GM21367 (cell line): ENCODE results near the gene COL13A1.

Experiments
- ATAC-seq: cut with Tn5 transposase; IDR thresholded peaks from one replicate; pipeline ENCODE4 v1.9.1; 2021; ENCODE audit not compliant: unreplicated experiment

Gene COL13A1

DNA sequence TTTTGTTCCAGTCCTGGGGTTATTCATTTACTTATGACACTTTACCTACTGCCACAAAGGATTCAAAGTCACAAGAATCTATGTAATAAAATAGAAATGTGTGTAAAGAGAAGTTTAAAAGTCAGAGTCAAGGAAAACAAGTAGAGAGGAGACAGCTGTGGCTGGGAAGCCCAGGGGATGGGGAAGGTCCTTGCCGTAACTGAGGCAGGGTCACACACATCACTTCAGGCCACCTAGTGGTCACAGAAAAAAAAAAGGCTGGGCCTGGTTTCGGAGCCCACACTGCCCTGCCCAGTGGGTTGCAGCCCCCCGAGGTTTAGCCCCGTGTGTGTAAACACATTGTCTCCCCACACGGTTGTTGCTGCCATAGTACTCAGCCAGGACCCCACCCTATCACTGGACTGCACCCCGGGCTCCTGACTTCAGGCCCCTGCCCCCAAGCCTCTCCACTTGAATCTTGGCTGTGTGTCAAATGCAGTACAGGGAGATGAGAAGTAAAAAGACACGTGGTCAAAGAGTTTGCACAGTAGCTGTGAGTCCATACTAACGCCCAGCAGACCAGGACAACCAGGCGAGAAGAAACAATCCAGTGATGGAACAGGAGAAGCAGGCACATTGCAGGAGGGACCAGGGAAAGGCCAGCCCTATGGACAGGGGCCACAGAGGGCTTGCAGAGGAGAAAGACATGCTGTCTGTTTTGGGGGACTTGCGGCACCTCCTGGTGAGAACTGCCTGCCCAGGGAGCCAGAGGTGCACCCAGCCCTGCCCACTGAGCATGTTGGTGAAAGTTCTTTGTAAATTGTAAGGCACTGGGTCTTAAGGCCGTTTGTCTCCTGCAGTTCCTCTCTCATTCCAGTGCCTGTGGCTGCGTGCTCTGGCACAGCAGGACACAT lies 159.5 kb downstream of the COL13A1 start:
- ATAC-seq: no peak

DNA sequence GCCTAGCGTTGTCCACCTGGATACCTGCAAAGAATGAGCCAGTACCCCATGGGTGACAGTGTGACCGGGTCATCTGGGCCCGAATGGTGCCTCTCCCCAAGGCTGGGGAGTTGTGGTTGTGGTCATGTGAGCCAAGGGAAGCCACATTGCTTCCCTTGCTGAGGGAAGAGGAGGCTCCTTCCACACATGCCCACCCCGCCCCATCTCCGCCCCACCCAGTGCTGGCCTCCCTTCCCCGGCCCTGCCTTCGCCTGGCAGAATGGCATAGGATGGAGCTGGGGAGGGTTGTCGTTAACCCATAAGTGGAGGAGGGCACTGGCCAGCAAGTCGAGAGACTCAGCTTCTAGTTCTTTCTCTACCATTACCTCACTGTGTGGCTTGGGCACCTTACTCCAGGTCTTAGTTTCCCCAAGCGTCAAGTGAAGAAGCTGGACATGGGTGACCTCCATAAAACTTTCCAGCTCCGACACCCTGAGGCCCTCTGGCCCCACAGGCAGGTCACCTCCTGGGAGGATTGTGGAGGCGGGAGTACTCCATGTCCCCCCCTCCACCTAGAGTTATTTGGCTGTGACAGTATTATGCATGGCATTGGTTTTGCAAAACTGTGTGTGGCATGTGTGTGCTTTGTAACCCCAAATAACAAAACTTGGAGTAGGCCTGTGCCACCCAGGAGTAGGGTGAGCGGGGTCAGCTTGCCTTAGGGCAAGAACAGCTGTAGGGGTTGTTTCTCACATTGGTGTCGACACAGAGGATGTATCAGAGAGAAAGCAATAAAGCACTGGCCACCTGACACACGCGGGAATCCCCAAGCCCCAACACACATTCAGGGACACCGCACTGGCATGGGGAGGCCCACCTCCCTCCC lies 160.4 kb downstream of the COL13A1 start:
- no peak for ATAC-seq

GRCh38 chr10:69962746-69963135 lies 161.0 kb downstream of the COL13A1 start:
- no peak for ATAC-seq

GRCh38 chr10:69963178-69963834 lies 161.6 kb downstream of the COL13A1 start:
- no peak for ATAC-seq

GRCh38 chr10:69963835-69964710 lies 162.4 kb downstream of the COL13A1 start:
- no peak for ATAC-seq

- no peak for ATAC-seq
These were observed 163.4 kb downstream of the COL13A1 start for GRCh38 chr10:69965086-69965485.

DNA sequence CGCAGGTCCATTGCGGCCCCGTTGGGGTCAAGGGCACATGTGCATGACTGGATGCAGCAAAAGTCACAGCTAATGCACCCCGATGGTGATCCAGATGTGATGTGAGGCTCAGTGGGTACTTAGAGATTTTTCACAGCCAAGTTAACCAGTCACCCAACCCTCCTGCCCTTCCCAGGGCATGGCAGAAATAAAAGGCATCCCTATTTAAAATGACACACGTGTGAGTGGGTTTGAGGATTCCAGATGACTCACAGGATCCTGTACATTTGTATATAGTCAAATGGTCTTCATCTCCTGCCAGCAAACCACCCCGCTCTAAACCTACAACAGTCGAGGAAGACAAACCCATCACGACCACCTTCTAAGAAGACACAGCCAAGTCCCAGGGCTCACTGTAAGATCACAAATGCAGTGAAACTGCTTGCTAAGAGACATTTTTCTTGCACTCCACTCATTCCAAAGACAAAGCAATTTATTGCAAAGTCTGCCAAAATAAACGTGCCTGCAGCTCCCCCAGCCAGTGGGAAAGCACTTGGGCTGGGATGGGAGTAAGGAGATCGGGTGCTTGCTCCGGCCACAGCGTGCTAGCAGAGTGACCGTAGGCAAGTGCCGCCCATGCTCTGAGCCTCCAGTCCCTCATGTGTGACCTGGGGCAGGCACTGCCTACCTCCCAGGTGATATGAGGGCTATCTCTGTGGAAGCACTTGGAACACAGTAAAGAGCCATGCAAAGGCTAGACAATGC lies 164.4 kb downstream of the COL13A1 start:
- no peak for ATAC-seq

DNA sequence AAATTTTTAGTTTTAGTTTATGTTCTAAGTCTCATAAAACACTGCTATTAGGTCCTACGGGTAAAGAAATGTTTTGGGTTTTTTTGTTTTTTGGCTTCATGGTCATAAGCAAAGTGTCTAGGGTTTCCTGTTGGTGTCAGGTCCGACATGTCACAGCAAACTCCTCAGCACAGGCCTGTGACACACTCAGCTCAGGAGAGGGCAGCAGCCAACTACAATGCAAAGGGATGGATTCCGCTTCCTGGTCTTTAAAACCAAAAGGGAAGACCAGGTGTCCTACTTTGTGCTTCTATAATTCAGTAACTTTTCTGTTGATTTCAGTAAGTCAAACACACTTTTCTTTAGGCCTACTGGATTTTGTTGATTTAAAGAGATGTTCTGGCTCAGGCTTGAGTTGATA lies 167.1 kb downstream of the COL13A1 start:
- no peak for ATAC-seq

- no peak for ATAC-seq
These were observed 168.3 kb downstream of the COL13A1 start for GRCh38 chr10:69969977-69970376.

DNA sequence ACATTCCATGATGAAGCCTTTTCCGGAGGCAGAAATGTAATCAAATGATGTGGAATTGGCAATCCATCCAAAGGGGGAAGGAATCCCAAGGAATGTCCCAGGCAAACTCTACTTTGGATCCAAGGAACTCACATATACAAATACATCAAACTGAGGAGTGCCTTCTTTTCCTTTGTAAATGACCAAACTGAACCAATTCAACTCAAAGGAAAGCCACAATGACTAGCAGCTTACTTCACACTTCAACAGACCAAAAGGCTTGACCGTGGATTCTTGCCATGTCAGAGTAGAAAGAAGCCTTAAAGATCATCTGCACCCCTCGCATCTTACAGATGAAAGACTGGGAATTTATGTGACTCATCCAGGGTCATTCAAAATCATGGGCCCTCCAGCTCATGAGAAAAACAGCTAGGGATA lies 171.3 kb downstream of the COL13A1 start:
- ATAC-seq: no peak

GRCh38 chr10:69973678-69974077 lies 172.0 kb downstream of the COL13A1 start:
- no peak for ATAC-seq

GRCh38 chr10:69974551-69975155 lies 172.9 kb downstream of the COL13A1 start:
- no peak for ATAC-seq

- ATAC-seq: no peak
These were observed 175.3 kb downstream of the COL13A1 start for GRCh38 chr10:69976795-69977546.

DNA sequence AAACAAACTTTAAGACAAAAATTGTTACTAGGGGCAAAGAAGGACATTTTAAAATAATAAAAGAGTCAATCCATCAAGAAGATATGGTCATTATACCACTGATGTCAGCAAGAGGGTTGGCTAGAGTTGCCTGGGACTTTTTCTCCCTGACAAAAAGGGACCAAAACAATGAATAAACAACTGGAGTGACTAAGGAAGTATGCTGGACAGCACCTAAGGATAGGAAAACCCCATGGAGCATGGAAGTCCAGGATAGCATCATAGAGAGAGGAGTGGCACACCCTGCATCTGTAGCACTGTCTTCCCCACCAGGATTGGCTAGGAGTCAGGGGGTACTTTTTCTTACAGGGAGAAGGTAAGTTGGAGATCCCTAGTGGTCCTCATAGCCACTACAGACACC lies 177.5 kb downstream of the COL13A1 start:
- no peak for ATAC-seq

DNA sequence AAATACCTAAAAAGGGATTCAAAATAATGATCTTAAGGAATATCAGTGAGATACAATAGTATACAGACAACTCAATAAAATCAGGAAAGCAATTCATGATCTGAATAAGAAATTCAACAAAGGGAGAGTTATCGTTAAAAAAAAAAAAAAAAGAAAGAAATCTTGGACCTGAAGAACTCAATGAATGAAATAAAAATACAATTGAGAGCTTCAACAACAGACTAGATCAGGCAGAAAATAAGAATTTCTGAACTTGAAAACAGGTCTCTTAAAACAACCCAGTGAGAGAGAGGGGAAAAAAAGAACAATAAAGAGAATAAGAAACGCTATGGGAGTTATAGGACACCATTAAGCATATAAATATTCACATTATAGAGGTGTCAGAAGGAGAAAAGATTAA lies 179.0 kb downstream of the COL13A1 start:
- ATAC-seq: no peak

DNA sequence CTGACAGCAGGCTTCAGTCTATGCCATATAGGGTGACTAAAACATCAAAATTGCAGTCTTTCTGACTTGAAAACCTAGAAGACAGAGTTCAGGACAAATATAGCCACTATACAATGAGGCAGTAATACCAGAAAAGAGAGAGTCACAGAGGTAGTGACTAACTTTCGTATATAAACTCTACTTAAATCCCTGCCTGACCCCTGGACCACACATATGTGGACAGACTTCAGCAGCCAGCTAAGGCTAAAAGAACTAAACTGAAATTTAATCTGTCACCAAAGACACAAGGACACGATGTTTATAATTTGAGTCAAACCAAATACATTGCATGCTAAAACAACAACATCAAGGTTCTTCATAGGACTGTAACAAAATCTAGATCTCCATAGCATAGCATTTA lies 186.4 kb downstream of the COL13A1 start:
- ATAC-seq: no peak

- ATAC-seq: no peak
These were observed 189.4 kb downstream of the COL13A1 start for GRCh38 chr10:69991151-69991550.

GRCh38 chr10:69994262-69994661 lies 192.6 kb downstream of the COL13A1 start:
- no peak for ATAC-seq

DNA sequence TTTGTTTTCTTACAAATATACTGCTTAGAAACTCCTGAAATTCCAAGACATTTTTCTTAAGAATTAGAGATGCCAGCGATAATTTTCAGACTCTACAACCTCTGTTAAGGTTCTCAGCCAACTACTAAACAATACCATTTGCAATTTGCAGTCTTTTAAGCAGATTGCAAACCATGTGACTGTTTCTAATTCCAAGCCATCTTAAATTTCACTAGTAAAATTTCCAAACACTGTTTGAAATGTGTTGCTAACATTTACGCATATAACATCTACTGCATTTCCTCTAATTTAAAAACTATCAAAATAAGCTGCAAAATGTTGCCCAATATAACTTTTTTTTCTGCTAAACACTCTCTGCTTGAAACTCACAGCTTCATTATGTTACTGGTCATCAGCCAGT lies 194.9 kb downstream of the COL13A1 start:
- ATAC-seq: no peak
